ENCODE data around the gene TMPRSS3. TPM values are rescaled to one million over a fixed set of nuclear protein-coding genes. Genes with fewer than 3 reads are reported as not detected.

Gene TMPRSS3
- total and polyA plus RNA-seq, 2 of the 13 experiments (the other 11 are each of a cell fraction or from before 2014, with no cell fraction given) = 2.8 to 16.9 TPM

DNA sequence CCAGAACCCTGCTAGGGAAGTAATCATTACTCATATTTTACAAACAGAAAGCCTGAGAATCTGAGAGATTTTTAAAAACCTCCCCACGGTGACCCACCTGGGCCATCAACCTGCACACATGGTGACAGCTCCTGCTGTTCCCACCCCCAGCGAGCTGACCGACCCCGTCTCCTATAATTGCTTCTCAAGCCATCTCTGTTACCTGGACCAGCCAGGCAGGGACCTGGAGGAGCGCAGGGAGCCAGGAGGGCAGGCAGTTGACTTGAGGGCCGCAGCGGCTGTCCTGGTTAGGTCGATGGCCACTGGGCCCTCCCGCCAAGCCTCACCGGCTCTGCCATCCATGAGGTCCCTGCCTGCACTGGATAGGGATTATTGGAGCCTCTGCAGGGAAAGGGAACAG lies 52.8 kb downstream of the TMPRSS3 start (continued):
- TF ChIP-seq MYNN (CRISPR knock-in tag; IDR thresholded peaks at IDR 0.05; ENCODE audit: low read depth) (no peak), FOXC1 (CRISPR knock-in tag; IDR thresholded peaks at IDR 0.05; ENCODE audit: borderline replicate concordance) (no peak), DMAP1 (CRISPR knock-in tag; IDR thresholded peaks at IDR 0.05) (no peak)

DNA sequence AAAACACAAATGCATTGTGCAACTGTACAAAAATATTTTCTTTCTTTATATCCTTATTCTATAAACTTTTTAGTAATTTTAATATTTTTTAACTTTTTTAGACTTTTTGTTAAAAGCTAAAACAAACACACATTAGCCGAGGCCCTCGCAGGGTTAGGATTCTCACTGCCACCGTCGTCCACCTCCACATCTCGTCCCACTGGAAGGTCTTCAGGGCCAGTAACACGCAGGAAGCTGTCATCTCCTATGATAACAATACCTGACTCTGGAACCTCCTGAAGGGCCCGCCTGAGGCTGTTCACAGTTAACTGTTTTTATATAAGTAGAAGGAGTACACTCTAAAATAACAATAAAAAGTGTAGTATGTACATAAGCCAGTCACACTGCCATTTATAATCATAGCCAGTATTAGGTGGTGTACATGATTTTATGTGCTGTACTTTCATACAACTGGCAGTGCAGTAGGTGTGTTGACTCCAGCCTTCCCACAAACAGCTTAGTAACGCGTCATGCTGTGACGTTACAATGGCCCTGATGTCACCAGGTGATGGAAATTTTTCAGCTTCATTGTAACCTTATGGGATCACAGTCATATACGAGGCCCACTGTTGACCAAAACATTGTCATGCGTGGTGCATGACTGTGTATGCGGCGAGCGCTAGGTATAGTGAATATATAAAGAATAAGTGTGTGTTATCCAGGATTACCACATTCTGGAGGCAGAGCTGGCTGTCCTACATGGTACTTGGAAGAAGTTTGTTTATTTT lies 53.9 kb downstream of the TMPRSS3 start:
- Histone ChIP-seq H3K9ac (ENCODE audit: insufficient read depth, low read depth, low read length) (no peak overlapping the region), H3K36me3 (replicated peaks in 1 of 2; ENCODE audit: control insufficient read depth in 1 of 2, insufficient read depth in 2 of 2, low read length in 2 of 2) (no peaks in the 10 kb centered on the region), H3K79me2 (ENCODE audit: insufficient read depth, low read length) (no peaks in the 10 kb centered on the region), H3K27me3 (ENCODE audit: control insufficient read depth in 1 of 2, insufficient read depth in 2 of 2, low read length in 2 of 2) (peaks cover 0 to 6% of the 10 kb centered on the region in 2 experiments; a peak in 2 of 5 replicates), H3K4me1 (ENCODE audit: insufficient read depth, low read length) (peaks cover 13% of the 10 kb centered on the region; the same call in 1 of the 2 replicates), H3K9me3 (ENCODE audit: low read length) (no peaks in the 10 kb centered on the region), H4K20me1 (ENCODE audit: insufficient read depth, low read length) (no peaks in the 10 kb centered on the region), H3K4me3 (replicated peaks in 1 of 3; ENCODE audit: insufficient read depth in 1 of 3, low read depth in 2 of 3, low read length in 3 of 3) (no peak overlapping the region), H3K27ac (ENCODE audit: extremely low read length, insufficient read depth, low read length) (no peak overlapping the region), H2AFZ (ENCODE audit: low read length) (no peak overlapping the region), H3K4me2 (ENCODE audit: low read depth, low read length) (no peak overlapping the region)
- TF ChIP-seq, protein P1, sequence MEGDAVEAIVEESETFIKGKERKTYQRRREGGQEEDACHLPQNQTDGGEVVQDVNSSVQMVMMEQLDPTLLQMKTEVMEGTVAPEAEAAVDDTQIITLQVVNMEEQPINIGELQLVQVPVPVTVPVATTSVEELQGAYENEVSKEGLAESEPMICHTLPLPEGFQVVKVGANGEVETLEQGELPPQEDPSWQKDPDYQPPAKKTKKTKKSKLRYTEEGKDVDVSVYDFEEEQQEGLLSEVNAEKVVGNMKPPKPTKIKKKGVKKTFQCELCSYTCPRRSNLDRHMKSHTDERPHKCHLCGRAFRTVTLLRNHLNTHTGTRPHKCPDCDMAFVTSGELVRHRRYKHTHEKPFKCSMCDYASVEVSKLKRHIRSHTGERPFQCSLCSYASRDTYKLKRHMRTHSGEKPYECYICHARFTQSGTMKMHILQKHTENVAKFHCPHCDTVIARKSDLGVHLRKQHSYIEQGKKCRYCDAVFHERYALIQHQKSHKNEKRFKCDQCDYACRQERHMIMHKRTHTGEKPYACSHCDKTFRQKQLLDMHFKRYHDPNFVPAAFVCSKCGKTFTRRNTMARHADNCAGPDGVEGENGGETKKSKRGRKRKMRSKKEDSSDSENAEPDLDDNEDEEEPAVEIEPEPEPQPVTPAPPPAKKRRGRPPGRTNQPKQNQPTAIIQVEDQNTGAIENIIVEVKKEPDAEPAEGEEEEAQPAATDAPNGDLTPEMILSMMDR (CRISPR knock-in tag; IDR thresholded peaks at IDR 0.05) = no peak
- TF ChIP-seq ZFX (CRISPR knock-in tag; IDR thresholded peaks at IDR 0.05; ENCODE audit: low read depth) = no peak
- TF ChIP-seq, protein P2, sequence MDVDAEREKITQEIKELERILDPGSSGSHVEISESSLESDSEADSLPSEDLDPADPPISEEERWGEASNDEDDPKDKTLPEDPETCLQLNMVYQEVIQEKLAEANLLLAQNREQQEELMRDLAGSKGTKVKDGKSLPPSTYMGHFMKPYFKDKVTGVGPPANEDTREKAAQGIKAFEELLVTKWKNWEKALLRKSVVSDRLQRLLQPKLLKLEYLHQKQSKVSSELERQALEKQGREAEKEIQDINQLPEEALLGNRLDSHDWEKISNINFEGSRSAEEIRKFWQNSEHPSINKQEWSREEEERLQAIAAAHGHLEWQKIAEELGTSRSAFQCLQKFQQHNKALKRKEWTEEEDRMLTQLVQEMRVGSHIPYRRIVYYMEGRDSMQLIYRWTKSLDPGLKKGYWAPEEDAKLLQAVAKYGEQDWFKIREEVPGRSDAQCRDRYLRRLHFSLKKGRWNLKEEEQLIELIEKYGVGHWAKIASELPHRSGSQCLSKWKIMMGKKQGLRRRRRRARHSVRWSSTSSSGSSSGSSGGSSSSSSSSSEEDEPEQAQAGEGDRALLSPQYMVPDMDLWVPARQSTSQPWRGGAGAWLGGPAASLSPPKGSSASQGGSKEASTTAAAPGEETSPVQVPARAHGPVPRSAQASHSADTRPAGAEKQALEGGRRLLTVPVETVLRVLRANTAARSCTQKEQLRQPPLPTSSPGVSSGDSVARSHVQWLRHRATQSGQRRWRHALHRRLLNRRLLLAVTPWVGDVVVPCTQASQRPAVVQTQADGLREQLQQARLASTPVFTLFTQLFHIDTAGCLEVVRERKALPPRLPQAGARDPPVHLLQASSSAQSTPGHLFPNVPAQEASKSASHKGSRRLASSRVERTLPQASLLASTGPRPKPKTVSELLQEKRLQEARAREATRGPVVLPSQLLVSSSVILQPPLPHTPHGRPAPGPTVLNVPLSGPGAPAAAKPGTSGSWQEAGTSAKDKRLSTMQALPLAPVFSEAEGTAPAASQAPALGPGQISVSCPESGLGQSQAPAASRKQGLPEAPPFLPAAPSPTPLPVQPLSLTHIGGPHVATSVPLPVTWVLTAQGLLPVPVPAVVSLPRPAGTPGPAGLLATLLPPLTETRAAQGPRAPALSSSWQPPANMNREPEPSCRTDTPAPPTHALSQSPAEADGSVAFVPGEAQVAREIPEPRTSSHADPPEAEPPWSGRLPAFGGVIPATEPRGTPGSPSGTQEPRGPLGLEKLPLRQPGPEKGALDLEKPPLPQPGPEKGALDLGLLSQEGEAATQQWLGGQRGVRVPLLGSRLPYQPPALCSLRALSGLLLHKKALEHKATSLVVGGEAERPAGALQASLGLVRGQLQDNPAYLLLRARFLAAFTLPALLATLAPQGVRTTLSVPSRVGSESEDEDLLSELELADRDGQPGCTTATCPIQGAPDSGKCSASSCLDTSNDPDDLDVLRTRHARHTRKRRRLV (CRISPR knock-in tag; IDR thresholded peaks at IDR 0.05) = no peak
- peak; percentile 67 for TF ChIP-seq CREB1 (IDR thresholded peaks at IDR 0.05)
- no peak for TF ChIP-seq CREB1 (CRISPR knock-in tag; IDR thresholded peaks at IDR 0.05)
- no peak for TF ChIP-seq RAD51 (IDR thresholded peaks at IDR 0.05; ENCODE audit: borderline replicate concordance)
- BruUV-seq (replicated peaks) = no TSS peak
- WGBS (ENCODE audit: low lambda C conversion rate) = 65% methylated on average over 15 of the region's 15 CpGs
- no peak for DNase-seq (ENCODE audit: low spot score)
- POLR2A ChIA-PET = no interaction called here
- no peak for FAIRE-seq
- CTCF ChIA-PET (ENCODE audit: low intra/inter-chr PET ratio, low total read pairs) = no interaction called here
- intact Hi-C loops (cut with micrococcal nuclease; ENCODE audit: unreplicated experiment) = no loop called here
- no peak for ATAC-seq
- in situ Hi-C loops (cut with HindIII; ENCODE audit: extremely low pct_ligation_motif_present, low pct_unique_long_range_greater_than_20kb) = no loop called here

All from HepG2 (cell line).